ENCODE results near the gene ST8SIA1.

GRCh38 chr12:22285846-22286245 lies 48.7 kb downstream of the ST8SIA1 start:
- TF ChIP-seq PKNOX1 (IDR thresholded peaks at IDR 0.05): no peak
- TF ChIP-seq L3MBTL2 (conservative IDR thresholded peaks at IDR 0.05): no peak
- no peak for TF ChIP-seq ZNF384 (IDR thresholded peaks at IDR 0.05)
- TF ChIP-seq FOXK2 (IDR thresholded peaks at IDR 0.05): no peak
- no peak for TF ChIP-seq ARNT (IDR thresholded peaks at IDR 0.05)
- TF ChIP-seq FOXA1 (IDR thresholded peaks at IDR 0.05): no peak
- TF ChIP-seq SP1 (IDR thresholded peaks at IDR 0.05): no peak
- no peak for TF ChIP-seq BHLHE40 (IDR thresholded peaks at IDR 0.05; ENCODE audit: borderline replicate concordance)
- TF ChIP-seq FOXM1 (IDR thresholded peaks at IDR 0.05; ENCODE audit: borderline replicate concordance): no peak
- no peak for TF ChIP-seq HDGF (IDR thresholded peaks at IDR 0.05; ENCODE audit: borderline replicate concordance)
- no peak for TF ChIP-seq SUZ12 (IDR thresholded peaks at IDR 0.05)
- TF ChIP-seq CTBP1 (IDR thresholded peaks at IDR 0.05; ENCODE audit: borderline replicate concordance): no peak
- no peak for TF ChIP-seq ELF4 (IDR thresholded peaks at IDR 0.05)
- TF ChIP-seq NFRKB (IDR thresholded peaks at IDR 0.05): no peak
